ENCODE measurements around the gene OR11L1.

The OR11L1 gene

DNA sequence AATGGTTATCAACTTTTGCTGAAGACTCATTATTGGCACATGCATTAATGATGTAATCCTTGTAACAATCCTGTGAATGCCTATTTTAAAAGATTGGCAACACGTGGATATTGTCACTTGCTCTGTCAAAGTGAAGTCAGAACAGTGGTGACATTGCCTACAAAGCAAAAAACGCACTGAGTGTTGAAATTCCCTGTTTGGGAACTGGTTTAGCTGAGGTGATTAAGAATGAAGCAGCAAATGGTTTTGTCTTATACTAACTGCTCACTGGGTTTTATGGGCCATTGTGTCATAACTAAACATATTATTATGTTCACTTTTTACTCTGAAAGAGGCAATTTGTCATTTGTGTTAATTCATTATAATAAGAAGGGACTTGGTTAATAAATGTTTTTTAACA is 29.1 kb downstream of the OR11L1 start:
- no peak for DNase-seq (ENCODE audit: low read depth)

DNA sequence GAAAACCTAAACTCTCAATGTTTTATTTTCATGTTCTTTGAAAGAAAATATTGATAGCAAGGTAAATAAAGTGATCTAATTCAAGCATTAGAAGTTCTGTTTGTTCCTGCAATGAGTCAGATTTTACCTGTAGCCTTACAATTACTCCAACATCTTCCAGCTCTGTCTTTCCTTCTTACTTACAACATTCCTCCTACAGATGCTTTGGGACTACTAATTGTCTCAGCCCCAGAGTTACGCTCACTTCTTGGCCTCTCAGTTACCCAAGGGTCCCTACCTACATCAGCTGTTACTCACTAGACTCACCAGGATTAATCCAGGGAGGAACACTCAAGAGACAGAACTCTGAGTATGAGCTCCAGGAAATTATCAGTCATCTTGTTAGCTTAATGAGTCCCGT is 44.2 kb downstream of the OR11L1 start:
- no peak for DNase-seq (ENCODE audit: low read depth)

All from stimulated activated CD4-positive, alpha-beta T cell treated with anti-CD3 and anti-CD28 coated beads, Interleukin-2, amount 100 ng/mL, for 4 hours (primary cell).